22Rv1 (cell line): ENCODE measurements around the gene SERPING1.

Experiments used
- H3K27ac ChIP-seq: fragments of 450-650 bp; 2 replicates; pipeline ENCODE4 v1.5.1; 2017
- CTCF ChIP-seq: fragments of 450-650 bp; IDR thresholded peaks from 2 replicates; pipeline ENCODE4 v1.5.1; 2017; ENCODE audit warnings: mild to moderate bottlenecking
- ZFX ChIP-seq: fragments of 450-650 bp; IDR thresholded peaks from 2 replicates; pipeline ENCODE4 v1.6.1; 2017; ENCODE audit warnings: antibody characterized with exemption, borderline replicate concordance

Gene SERPING1

GRCh38 chr11:57562596-57562995 lies 34.9 kb upstream of the SERPING1 start:
- TF ChIP-seq CTCF (no peak), ZFX (no peak)
- no peak overlapping the region for H3K27ac ChIP-seq

- TF ChIP-seq ZFX = no peak
- no peak for TF ChIP-seq CTCF
- no peak overlapping the region for H3K27ac ChIP-seq
Observed at GRCh38 chr11:57566005-57566904, 31.2 kb upstream of the SERPING1 start.

GRCh38 chr11:57566905-57567514 lies 30.5 kb upstream of the SERPING1 start:
- no peak for TF ChIP-seq ZFX
- no peak for TF ChIP-seq CTCF
- H3K27ac ChIP-seq = no peak overlapping the region

- no peak within 1 kb of the TSS for H3K27ac ChIP-seq
- TF ChIP-seq ZFX (no peak), CTCF (no peak)
Observed at GRCh38 chr11:57567515-57568329, 29.8 kb upstream of the SERPING1 start, which contains the start of gene UBE2L6. Gene UBE2L6 (minus strand): TSS chr11:57567672. CDS start chr11:57567611, 61 bp downstream.

GRCh38 chr11:57568330-57568766 lies 29.1 kb upstream of the SERPING1 start:
- no peak overlapping the region for H3K27ac ChIP-seq

GRCh38 chr11:57571606-57572005 lies 25.9 kb upstream of the SERPING1 start:
- H3K27ac ChIP-seq = no peak overlapping the region
- TF ChIP-seq CTCF = no peak
- no peak for TF ChIP-seq ZFX

More at GRCh38 chr11:57568330-57568766, 29.1 kb upstream of the SERPING1 start:
- TF ChIP-seq CTCF = peak; percentile 95
- TF ChIP-seq ZFX = no peak
